ENCODE measurements around the gene ADORA2A. TPM values are rescaled to one million over a fixed set of nuclear protein-coding genes. Genes with fewer than 3 reads are reported as not detected.

ADORA2A gene
- total RNA-seq, 1 donor from 2014 or later: 35.8 TPM

DNA sequence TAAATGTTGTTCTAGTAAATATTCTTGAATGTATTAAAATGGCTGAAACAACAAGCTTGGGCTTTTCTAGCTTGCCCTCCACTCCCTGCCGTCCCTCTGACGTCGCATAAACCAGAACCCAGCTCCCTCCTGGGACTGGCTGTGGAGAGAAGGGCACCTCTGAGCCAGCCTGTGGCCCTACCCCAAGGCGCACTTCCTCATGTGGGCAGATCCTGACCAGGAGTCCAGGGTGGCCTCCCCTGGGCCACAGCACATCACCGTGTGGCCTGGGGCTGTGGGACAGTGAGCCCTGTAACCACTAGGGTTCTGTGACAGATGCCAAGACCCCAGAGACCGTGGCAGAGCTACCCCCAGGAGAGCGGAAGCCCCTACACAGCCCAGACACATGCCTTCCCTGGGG is 10.2 kb upstream of the ADORA2A start:
- H3K27ac Mint-ChIP-seq: peak overlapping the region; percentile 24
- H3K9me3 Mint-ChIP-seq: no peaks in the 10 kb centered on the region
- ChIA-PET POLR2A (no interaction called here), CTCF (no interaction called here)
- DNase-seq: no peak
- H3K4me1 Mint-ChIP-seq: peaks cover 6% of the 10 kb centered on the region
- ATAC-seq (ENCODE audit: low read depth): peak; percentile 18
- TF ChIP-seq, protein P1, sequence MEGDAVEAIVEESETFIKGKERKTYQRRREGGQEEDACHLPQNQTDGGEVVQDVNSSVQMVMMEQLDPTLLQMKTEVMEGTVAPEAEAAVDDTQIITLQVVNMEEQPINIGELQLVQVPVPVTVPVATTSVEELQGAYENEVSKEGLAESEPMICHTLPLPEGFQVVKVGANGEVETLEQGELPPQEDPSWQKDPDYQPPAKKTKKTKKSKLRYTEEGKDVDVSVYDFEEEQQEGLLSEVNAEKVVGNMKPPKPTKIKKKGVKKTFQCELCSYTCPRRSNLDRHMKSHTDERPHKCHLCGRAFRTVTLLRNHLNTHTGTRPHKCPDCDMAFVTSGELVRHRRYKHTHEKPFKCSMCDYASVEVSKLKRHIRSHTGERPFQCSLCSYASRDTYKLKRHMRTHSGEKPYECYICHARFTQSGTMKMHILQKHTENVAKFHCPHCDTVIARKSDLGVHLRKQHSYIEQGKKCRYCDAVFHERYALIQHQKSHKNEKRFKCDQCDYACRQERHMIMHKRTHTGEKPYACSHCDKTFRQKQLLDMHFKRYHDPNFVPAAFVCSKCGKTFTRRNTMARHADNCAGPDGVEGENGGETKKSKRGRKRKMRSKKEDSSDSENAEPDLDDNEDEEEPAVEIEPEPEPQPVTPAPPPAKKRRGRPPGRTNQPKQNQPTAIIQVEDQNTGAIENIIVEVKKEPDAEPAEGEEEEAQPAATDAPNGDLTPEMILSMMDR (IDR thresholded peaks at IDR 0.05): no peak
- intact Hi-C loops (cut with micrococcal nuclease): no loop called here
- no peaks in the 10 kb centered on the region for H3K27me3 Mint-ChIP-seq
- no peak overlapping the region for H3K4me3 Mint-ChIP-seq
- peaks cover 42% of the 10 kb centered on the region for H3K36me3 Mint-ChIP-seq (ENCODE audit: low read depth)

DNA sequence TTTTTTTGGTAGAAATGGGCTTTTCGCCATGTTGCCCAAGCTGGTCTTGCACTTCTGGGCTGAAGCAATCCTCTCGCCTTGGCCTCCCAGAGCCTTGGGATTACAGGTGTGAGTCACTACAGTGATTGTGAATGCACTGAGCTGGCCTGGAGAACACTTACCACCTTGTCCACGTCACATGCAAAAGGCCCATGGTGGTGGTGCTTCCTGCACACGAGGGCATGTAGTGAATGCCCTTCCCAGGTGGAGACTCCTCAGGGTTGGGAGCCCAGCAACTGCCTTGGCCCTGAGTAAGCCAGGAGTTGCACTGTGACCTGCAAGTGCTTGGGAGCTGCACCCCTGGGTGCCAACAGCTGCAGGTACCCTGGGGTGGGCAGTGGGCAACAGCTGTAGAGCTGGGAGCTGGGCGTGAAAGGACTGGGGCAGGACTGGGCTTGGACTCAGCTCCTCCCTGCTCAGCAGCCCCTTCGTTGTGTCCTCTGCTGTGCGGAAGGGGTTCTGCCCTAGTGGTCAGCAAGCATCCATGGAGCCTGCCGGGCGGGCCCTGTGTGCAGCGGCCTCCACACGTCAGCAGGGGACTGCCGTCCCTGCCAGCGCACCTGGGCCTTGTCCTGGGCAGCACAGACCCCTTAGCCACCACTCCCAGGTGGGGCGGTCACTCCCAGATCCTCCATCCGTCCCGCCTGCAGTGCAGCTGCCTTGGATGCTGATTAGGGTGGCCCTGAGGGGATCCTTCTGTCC is 9.3 kb upstream of the ADORA2A start:
- ChIA-PET POLR2A (interaction anchor here (1.2 kb wide), 1 partner anchor 15 kb away, joined by 3 read pairs; no protein-coding TSS in a partner anchor), CTCF (interaction anchor here (0.8 to 1.9 kb wide), 2 partner anchors 86 to 105 kb away, joined by 3 to 8 read pairs; no protein-coding TSS in a partner anchor)
- TF ChIP-seq, protein P1 (IDR thresholded peaks at IDR 0.05): no peak
- Mint-ChIP-seq H3K9me3 (no peaks in the 10 kb centered on the region), H3K36me3 (ENCODE audit: low read depth) (peaks cover 33% of the 10 kb centered on the region), H3K4me3 (no peak overlapping the region), H3K4me1 (peaks cover 10% of the 10 kb centered on the region), H3K27me3 (no peaks in the 10 kb centered on the region), H3K27ac (no peak overlapping the region)
- no peak for DNase-seq
- no peak for ATAC-seq (ENCODE audit: low read depth)
- intact Hi-C loops (cut with micrococcal nuclease): no loop called here

DNA sequence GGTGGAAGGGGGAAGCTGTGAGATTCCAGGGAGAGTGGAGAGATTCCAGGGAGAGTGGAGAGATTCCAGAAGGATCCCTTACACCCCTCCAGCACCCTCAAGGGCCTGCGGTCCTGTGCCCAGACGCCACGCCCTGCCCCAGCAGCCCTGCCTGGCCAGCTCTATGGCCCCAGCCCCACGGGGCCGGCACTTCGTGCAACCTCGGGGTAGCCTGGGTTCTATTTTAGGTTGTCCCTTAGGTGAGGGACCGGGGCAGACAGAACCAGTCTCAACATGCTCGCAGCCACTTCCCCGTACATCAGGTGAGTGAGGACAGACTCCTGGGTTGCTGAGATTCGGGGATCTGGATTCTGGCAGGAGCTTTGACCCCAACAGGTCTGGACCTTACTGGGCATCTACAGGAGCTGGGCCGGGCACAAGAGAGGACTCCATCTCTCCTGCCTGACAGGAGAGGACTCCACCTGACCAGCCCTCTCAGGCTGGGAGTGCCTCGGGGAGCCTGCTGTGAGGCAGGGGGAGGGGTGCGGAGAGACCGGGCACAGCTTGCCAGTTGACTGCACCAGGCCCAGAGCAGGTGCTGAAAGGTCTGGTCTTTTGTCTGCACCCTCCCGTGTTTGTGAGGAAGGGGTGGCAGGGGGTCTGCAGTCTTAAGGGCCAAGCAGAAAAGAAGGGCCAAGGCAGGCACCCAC is 8.5 kb upstream of the ADORA2A start:
- ATAC-seq (ENCODE audit: low read depth) (no peak), DNase-seq (no peak)
- no peak overlapping the region for H3K27ac Mint-ChIP-seq
- intact Hi-C loops (cut with micrococcal nuclease): no loop called here
- ChIA-PET CTCF (interaction anchor here (0.8 to 1.9 kb wide), 2 partner anchors 85 to 104 kb away, joined by 3 to 8 read pairs; no protein-coding TSS in a partner anchor), POLR2A (interaction anchor here (1.2 kb wide), 1 partner anchor 16 kb away, joined by 3 read pairs; no protein-coding TSS in a partner anchor)
- H3K27me3 Mint-ChIP-seq: no peaks in the 10 kb centered on the region
- H3K4me3 Mint-ChIP-seq: no peak overlapping the region
- H3K36me3 Mint-ChIP-seq (ENCODE audit: low read depth): peaks cover 25% of the 10 kb centered on the region
- H3K9me3 Mint-ChIP-seq: no peaks in the 10 kb centered on the region
- TF ChIP-seq, protein P1 (IDR thresholded peaks at IDR 0.05): no peak
- H3K4me1 Mint-ChIP-seq: peaks cover 10% of the 10 kb centered on the region

DNA sequence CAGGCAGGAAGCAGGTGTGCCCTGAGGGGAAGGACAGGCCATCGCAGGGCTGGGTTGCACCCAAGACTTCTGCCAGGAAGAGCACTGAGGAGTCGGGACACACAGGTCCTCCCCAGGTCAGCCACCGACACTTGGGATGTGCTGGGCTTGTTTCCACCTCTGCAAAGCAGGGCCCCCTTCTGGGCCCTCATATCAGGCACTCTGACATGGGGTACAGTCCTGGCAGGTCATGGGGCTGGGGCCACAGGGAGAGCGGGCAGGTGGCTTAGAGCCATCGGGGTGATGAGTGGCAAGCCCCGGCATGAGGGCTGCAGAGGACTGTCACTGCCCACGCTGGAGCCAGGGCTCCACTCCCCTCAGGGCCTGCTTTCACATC is 7.9 kb upstream of the ADORA2A start:
- no peak overlapping the region for H3K27ac Mint-ChIP-seq
- no peak overlapping the region for H3K4me3 Mint-ChIP-seq
- TF ChIP-seq, protein P1 (IDR thresholded peaks at IDR 0.05): no peak
- ChIA-PET POLR2A (no interaction called here), CTCF (interaction anchor here (1.9 kb wide), 1 partner anchor 104 kb away, joined by 8 read pairs; no protein-coding TSS in a partner anchor)
- ATAC-seq (ENCODE audit: low read depth) (no peak), DNase-seq (no peak)
- peaks cover 21% of the 10 kb centered on the region for H3K36me3 Mint-ChIP-seq (ENCODE audit: low read depth)
- peaks cover 10% of the 10 kb centered on the region for H3K4me1 Mint-ChIP-seq
- no peaks in the 10 kb centered on the region for H3K9me3 Mint-ChIP-seq
- no peaks in the 10 kb centered on the region for H3K27me3 Mint-ChIP-seq
- intact Hi-C loops (cut with micrococcal nuclease): no loop called here
